ENCODE data around the gene SLC16A6.

DNA sequence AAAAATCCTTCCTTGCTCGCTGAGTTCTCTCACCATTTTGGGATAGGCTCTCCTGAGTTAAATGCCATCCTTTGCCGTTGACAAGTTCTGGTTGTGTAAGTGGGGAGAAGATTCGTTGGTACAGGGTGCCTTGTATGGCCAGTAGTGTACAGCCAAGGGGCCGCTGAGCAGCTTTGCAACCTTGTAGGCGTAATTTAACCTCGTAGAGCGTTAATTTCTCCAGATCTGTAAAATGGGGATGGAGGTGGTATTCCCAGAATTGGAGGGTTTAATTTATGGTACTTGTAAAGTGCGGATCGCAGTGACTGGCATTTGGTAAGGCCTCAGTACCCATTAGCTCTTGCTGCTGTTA, 1.7 kb upstream of the SLC16A6 start:
- TF ChIP-seq, protein P1, sequence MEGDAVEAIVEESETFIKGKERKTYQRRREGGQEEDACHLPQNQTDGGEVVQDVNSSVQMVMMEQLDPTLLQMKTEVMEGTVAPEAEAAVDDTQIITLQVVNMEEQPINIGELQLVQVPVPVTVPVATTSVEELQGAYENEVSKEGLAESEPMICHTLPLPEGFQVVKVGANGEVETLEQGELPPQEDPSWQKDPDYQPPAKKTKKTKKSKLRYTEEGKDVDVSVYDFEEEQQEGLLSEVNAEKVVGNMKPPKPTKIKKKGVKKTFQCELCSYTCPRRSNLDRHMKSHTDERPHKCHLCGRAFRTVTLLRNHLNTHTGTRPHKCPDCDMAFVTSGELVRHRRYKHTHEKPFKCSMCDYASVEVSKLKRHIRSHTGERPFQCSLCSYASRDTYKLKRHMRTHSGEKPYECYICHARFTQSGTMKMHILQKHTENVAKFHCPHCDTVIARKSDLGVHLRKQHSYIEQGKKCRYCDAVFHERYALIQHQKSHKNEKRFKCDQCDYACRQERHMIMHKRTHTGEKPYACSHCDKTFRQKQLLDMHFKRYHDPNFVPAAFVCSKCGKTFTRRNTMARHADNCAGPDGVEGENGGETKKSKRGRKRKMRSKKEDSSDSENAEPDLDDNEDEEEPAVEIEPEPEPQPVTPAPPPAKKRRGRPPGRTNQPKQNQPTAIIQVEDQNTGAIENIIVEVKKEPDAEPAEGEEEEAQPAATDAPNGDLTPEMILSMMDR (IDR thresholded peaks at IDR 0.05): no peak
- TF ChIP-seq POLR2A (IDR thresholded peaks at IDR 0.05): no peak

Measured in esophagus squamous epithelium (tissue), 4 donors.